Suprapubic skin (tissue), 4 donors: ENCODE results near the gene STUM. TPM values are rescaled to one million over a fixed set of nuclear protein-coding genes. Genes with fewer than 3 reads are reported as not detected.
"Not testable (repeated sequence)": the region's sequence is repeated elsewhere in the genome, so short reads cannot be mapped to it uniquely, and the experiment has no call there.

Source experiments
- DNase-seq, 2 donors: peaks; one replicate each; pipeline ENCODE4 v3.0.0-alpha.2; 2019; ENCODE audit warnings: low spot score in 2 of 2
- H3K27ac ChIP-seq: fragments of 200-600 bp; sonication (generic); one replicate; pipeline ENCODE4 v1.5.1; 2019
- H3K27me3 ChIP-seq: fragments of 200-600 bp; sonication (generic); one replicate; pipeline ENCODE4 v1.5.1; 2019
- H3K36me3 ChIP-seq: fragments of 200-600 bp; sonication (generic); one replicate; pipeline ENCODE4 v1.5.1; 2019
- H3K4me1 ChIP-seq: fragments of 200-600 bp; sonication (generic); one replicate; pipeline ENCODE4 v1.5.1; 2019
- H3K4me3 ChIP-seq: fragments of 200-600 bp; sonication (generic); one replicate; pipeline ENCODE4 v1.5.1; 2019; ENCODE audit warnings: mild to moderate bottlenecking
- H3K9me3 ChIP-seq: fragments of 200-600 bp; sonication (generic); one replicate; pipeline ENCODE4 v1.5.1; 2019
- EP300 ChIP-seq: sonication (generic); formaldehyde crosslinking; IDR thresholded peaks from one replicate; pipeline ENCODE4 v1.6.1; 2017; ENCODE audit warnings: antibody characterized with exemption
- POLR2A ChIP-seq, 2 donors: fragments of 450-650 bp; IDR thresholded peaks; one replicate each; pipeline ENCODE4 v1.6.1; 2017; ENCODE audit warnings: antibody characterized with exemption in 2 of 2, mild to moderate bottlenecking in 2 of 2, moderate library complexity in 2 of 2
- POLR2AphosphoS5 ChIP-seq, 3 donors: sonication (generic); formaldehyde crosslinking; IDR thresholded peaks; one replicate each; pipeline ENCODE4 v1.6.1; 2017; ENCODE audit warnings: antibody characterized with exemption in 3 of 3
- WGBS: methylation state at CpG from one replicate; pipeline ENCODE4 v1.1.5; 2018; 5-methylcytosine and 5-hydroxymethylcytosine counted together
- total RNA-seq, 4 donors: library from RNA; depleted of rRNA; stranded (reverse); fragments of >200 nt; gene quantifications; one replicate each; pipeline ENCODE4 v1.1.0, GENCODE V29; 2016
- TF ChIP-seq, protein P1 (sequence below), 2 donors: fragments of 200-600 bp in 1 of 2; fragments of 450-650 bp in 1 of 2; sonication (generic) in 1 of 2; IDR thresholded peaks; one replicate each; pipeline ENCODE4 v1.5.1; 2016 to 2019; ENCODE audit warnings: antibody characterized with exemption in 2 of 2, mild to moderate bottlenecking in 1 of 2, moderate library complexity in 1 of 2

Gene STUM
- total RNA-seq, 4 donors from 2014 or later: 1.6 to 5.9 (median 2.0) TPM

DNA sequence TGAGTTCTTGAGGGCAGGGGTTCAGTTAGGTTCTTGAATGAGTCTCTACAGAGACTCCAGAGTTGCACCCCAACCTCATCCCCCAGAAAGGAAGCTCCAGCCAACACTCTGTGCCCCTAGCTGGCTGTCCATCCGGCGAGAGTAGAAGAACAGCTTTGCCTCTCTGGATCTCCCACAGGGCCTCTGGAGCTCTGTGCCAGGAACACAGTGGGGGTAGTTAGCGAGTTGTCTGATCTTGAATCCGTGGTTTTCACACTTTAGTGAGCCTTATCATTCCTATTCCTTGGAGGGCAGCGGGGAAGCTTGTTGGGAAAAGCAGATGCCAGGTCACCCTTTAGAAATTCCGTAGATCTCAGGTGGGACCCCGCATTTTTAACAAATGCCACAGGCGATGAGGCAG, 45.0 kb downstream of the STUM start:
- Histone ChIP-seq H3K4me3 (no peak overlapping the region), H3K27ac (no peak overlapping the region), H3K27me3 (no peaks in the 10 kb centered on the region), H3K9me3 (no peaks in the 10 kb centered on the region), H3K36me3 (no peaks in the 10 kb centered on the region), H3K4me1 (peaks cover 2% of the 10 kb centered on the region)
- TF ChIP-seq EP300 (no peak), POLR2AphosphoS5 (IDR thresholded peaks at IDR 0.05) (no peak), POLR2A (IDR thresholded peaks at IDR 0.05) (no peak)
- TF ChIP-seq, protein P1, sequence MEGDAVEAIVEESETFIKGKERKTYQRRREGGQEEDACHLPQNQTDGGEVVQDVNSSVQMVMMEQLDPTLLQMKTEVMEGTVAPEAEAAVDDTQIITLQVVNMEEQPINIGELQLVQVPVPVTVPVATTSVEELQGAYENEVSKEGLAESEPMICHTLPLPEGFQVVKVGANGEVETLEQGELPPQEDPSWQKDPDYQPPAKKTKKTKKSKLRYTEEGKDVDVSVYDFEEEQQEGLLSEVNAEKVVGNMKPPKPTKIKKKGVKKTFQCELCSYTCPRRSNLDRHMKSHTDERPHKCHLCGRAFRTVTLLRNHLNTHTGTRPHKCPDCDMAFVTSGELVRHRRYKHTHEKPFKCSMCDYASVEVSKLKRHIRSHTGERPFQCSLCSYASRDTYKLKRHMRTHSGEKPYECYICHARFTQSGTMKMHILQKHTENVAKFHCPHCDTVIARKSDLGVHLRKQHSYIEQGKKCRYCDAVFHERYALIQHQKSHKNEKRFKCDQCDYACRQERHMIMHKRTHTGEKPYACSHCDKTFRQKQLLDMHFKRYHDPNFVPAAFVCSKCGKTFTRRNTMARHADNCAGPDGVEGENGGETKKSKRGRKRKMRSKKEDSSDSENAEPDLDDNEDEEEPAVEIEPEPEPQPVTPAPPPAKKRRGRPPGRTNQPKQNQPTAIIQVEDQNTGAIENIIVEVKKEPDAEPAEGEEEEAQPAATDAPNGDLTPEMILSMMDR (IDR thresholded peaks at IDR 0.05): no peak
- 95% methylated on average over 5 of the region's 8 CpGs for WGBS
- DNase-seq: no peak

DNA sequence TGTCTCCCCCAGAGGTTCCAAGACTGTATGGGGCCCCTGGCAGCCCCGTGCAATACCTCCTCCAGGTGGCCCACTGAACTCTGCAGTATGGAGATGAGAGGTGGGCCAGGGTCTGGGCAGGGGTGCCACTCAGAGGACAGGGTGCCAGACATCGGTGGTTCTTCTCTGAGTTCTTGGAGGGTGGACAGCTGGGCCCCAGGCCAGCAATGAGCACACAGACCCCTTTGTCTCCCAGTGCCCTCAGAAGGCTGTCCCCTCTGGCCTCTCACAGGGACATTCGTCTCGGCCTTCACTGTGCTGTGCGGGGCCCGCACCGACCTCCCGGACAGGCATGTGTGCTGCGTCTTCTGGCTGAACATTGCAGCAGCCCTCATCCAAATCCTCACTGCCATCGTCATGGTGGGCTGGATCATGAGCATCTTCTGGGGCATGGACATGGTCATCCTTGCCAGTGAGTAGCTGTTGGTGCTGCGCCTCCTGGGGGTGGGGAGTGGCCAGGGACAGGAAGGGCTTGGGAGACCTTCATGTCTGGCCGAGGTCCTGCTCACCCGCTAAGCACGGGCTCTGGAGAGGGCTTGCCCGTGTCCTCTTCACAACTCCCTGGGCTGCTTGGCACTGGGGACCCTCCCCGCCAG, 48.1 kb downstream of the STUM start:
- no peak overlapping the region for H3K4me3 ChIP-seq
- H3K27ac ChIP-seq: no peak overlapping the region
- H3K36me3 ChIP-seq: no peaks in the 10 kb centered on the region
- H3K4me1 ChIP-seq: no peaks in the 10 kb centered on the region
- WGBS: 92% methylated on average over 7 of the region's 16 CpGs
- no peaks in the 10 kb centered on the region for H3K9me3 ChIP-seq
- H3K27me3 ChIP-seq: no peaks in the 10 kb centered on the region
- TF ChIP-seq, protein P1 (IDR thresholded peaks at IDR 0.05): no peak
- TF ChIP-seq EP300 (no peak), POLR2A (IDR thresholded peaks at IDR 0.05) (no peak), POLR2AphosphoS5 (IDR thresholded peaks at IDR 0.05) (no peak)
- no peak for DNase-seq

DNA sequence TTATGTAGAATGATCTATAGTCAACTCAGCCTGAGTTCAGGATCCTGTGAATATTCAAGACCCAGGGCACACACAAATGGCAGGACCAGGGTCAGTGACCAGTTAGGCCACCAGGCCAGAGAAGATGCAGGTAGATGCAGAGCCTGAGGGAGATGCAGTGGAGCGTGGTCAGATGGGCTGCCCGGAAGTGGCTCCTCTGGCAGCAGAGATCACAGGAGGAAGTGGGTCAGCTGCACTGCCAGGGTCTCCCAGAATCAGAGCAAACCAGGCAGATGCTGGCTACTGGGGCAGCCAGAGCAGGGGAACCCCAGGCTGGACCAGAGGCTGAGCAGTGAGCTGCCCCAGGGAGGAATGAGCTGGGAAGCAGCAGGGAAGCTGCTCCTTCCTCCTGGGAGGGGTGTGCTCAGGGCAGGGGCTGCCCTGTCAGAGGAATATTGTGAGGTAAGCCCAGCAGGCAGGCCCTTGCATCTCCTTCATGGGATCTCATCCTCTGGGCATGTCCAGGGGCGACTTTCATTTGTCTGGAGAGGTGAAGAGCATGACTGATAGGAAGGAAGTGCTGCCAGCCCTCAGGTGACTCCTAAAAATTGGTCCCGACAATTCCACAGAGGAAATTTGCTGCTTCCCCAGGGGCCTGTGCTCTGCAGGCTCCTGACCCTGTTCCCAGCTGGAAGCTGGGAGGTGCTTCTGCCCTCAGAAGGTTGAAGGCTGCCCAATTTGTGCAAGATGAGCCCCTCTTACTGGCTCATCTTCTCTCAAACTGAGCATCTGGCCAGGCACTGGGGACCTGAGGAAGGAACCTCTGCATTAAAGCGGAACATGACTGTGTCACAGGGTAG, 49.3 kb downstream of the STUM start:
- Histone ChIP-seq H3K27ac (no peak overlapping the region), H3K9me3 (no peaks in the 10 kb centered on the region), H3K27me3 (no peaks in the 10 kb centered on the region), H3K4me1 (peaks cover 12% of the 10 kb centered on the region), H3K4me3 (no peak overlapping the region), H3K36me3 (no peaks in the 10 kb centered on the region)
- TF ChIP-seq EP300: no peak
- TF ChIP-seq POLR2AphosphoS5 (IDR thresholded peaks at IDR 0.05): no peak
- TF ChIP-seq, protein P1 (IDR thresholded peaks at IDR 0.05): no peak
- TF ChIP-seq POLR2A (IDR thresholded peaks at IDR 0.05): no peak
- no peak for DNase-seq
- 94% methylated on average over 3 of the region's 5 CpGs for WGBS

DNA sequence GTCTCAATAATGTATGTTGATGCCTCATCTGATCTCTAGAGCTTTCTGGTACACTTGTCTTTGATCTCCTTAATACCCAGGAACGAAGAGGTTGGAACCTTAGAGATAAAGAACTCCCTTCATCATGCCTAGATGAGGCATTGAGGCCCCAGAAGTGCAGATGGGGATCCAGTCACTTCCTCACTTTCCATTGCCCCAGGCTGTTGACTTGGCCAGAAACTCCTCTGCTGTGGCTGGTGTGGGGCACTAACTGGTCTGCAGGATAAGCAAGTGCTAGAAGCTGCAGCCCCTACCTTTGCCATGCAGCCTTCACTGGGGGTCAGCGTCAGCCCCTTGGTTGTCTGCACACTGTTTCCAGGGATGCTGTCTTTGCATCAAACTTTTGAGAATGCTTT, 49.9 kb downstream of the STUM start:
- no peak overlapping the region for H3K4me3 ChIP-seq
- peaks cover 18% of the 10 kb centered on the region for H3K4me1 ChIP-seq
- H3K36me3 ChIP-seq: no peaks in the 10 kb centered on the region
- no peak for DNase-seq
- no peaks in the 10 kb centered on the region for H3K9me3 ChIP-seq
- H3K27ac ChIP-seq: no peak overlapping the region
- 90% methylated on average over 2 of the region's 2 CpGs for WGBS
- H3K27me3 ChIP-seq: no peaks in the 10 kb centered on the region
- no peak for TF ChIP-seq POLR2A (IDR thresholded peaks at IDR 0.05)
- no peak for TF ChIP-seq EP300
- TF ChIP-seq, protein P1 (IDR thresholded peaks at IDR 0.05): no peak
- TF ChIP-seq POLR2AphosphoS5 (IDR thresholded peaks at IDR 0.05): no peak

DNA sequence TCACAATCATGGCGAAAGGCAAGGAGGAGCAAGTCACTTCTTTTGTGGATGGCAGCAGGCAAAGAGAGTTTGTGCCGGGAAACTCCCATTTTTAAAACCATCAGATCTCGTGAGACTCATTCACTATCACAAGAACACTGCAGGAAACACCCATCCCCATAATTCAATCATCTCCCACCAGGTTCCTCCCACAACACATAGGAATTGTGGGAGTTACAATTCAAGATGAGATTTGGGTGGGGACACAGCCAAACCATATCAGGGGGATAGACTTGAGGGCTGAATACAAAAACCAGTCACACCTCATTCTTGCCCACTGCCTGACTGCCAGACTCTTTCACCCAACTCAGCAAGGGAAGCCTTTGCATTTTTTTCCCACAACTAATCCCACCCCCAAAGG, 50.4 kb downstream of the STUM start:
- not testable (repeated sequence) for H3K27ac ChIP-seq, H3K27me3 ChIP-seq, H3K4me3 ChIP-seq, H3K36me3 ChIP-seq, H3K9me3 ChIP-seq, DNase-seq
- H3K4me1 ChIP-seq: peaks cover 23% of the 10 kb centered on the region
- 87% methylated on average over 3 of the region's 3 CpGs for WGBS
